ENCODE data around the gene FOXD3. TPM values are rescaled to one million over a fixed set of nuclear protein-coding genes. Genes with fewer than 3 reads are reported as not detected.

Gene FOXD3
- total RNA-seq, 1 experiment from 2014 or later: 0.80 TPM

- no peaks in the 10 kb centered on the region for H3K4me1 ChIP-seq (ENCODE audit: control insufficient read depth, insufficient read depth, low read length)
- in situ Hi-C loops (cut with HindIII; ENCODE audit: low pct_unique_long_range_greater_than_20kb, low sequenced_read_pairs): no loop called here
- ChIA-PET POLR2A (interaction anchor here (0.7 kb wide), 1 partner anchor 24 kb away, joined by 4 read pairs; no protein-coding TSS in a partner anchor), CTCF (no interaction called here)
- no peak overlapping the region for H3K4me3 ChIP-seq (ENCODE audit: low read depth in 2 of 2, low read length in 2 of 2)
- no peaks in the 10 kb centered on the region for H3K27me3 ChIP-seq (ENCODE audit: control insufficient read depth, insufficient read depth, low read length)
- H3K27ac ChIP-seq (ENCODE audit: low read length): no peak overlapping the region
- no peak for DNase-seq (ENCODE audit: low read depth, low spot score)
- no peak for ATAC-seq
- no peaks in the 10 kb centered on the region for H3K36me3 ChIP-seq (ENCODE audit: control insufficient read depth, insufficient read depth, low read length)
- TF ChIP-seq CTCF (IDR thresholded peaks at IDR 0.05): no peak
- no peak for TF ChIP-seq POLR2AphosphoS5 (IDR thresholded peaks at IDR 0.05; ENCODE audit: low read depth, low read length)
- no peak for TF ChIP-seq SIN3A (IDR thresholded peaks at IDR 0.05; ENCODE audit: borderline replicate concordance, insufficient read depth, low read depth, low read length)
- no peak for TF ChIP-seq REST (IDR thresholded peaks at IDR 0.05; ENCODE audit: insufficient read depth in 1 of 2, low read depth in 2 of 2, low read length in 1 of 2)
- no peak for TF ChIP-seq TCF7L2 (IDR thresholded peaks at IDR 0.05; ENCODE audit: low read depth, low read length)
- H3K9me3 ChIP-seq (ENCODE audit: control insufficient read depth, insufficient read depth, low read depth, low read length): no peaks in the 10 kb centered on the region
- no TSS peak for BruUV-seq (replicated peaks)
- intact Hi-C loops (cut with micrococcal nuclease; ENCODE audit: unreplicated experiment): no loop called here
Observed at GRCh38 chr1:63281753-63282152, 40.6 kb upstream of the FOXD3 start.

GRCh38 chr1:63289135-63289534 lies 33.2 kb upstream of the FOXD3 start:
- intact Hi-C loops (cut with micrococcal nuclease; ENCODE audit: unreplicated experiment): no loop called here
- Histone ChIP-seq H3K4me3 (ENCODE audit: low read depth in 2 of 2, low read length in 2 of 2) (no peak overlapping the region), H3K27me3 (ENCODE audit: control insufficient read depth, insufficient read depth, low read length) (no peaks in the 10 kb centered on the region), H3K36me3 (ENCODE audit: control insufficient read depth, insufficient read depth, low read length) (no peaks in the 10 kb centered on the region), H3K4me1 (ENCODE audit: control insufficient read depth, insufficient read depth, low read length) (no peaks in the 10 kb centered on the region), H3K9me3 (ENCODE audit: control insufficient read depth, insufficient read depth, low read depth, low read length) (peaks cover 10% of the 10 kb centered on the region; the same call in 1 of the 2 replicates), H3K27ac (ENCODE audit: low read length) (no peak overlapping the region)
- ChIA-PET CTCF (no interaction called here), POLR2A (no interaction called here)
- in situ Hi-C loops (cut with HindIII; ENCODE audit: low pct_unique_long_range_greater_than_20kb, low sequenced_read_pairs): no loop called here
- TF ChIP-seq REST (IDR thresholded peaks at IDR 0.05; ENCODE audit: insufficient read depth in 1 of 2, low read depth in 2 of 2, low read length in 1 of 2) (no peak), SIN3A (IDR thresholded peaks at IDR 0.05; ENCODE audit: borderline replicate concordance, insufficient read depth, low read depth, low read length) (no peak), POLR2AphosphoS5 (IDR thresholded peaks at IDR 0.05; ENCODE audit: low read depth, low read length) (no peak), CTCF (IDR thresholded peaks at IDR 0.05) (no peak), TCF7L2 (IDR thresholded peaks at IDR 0.05; ENCODE audit: low read depth, low read length) (no peak)
- ATAC-seq (no peak), DNase-seq (ENCODE audit: low read depth, low spot score) (no peak)
- BruUV-seq (replicated peaks): no TSS peak
